ENCODE data around the gene CAB39. TPM values are rescaled to one million over a fixed set of nuclear protein-coding genes. Genes with fewer than 3 reads are reported as not detected.

Gene CAB39
- polyA plus RNA-seq, 1 of the 3 experiments (the other 2 are of a cell fraction), result 15.7 TPM

GRCh38 chr2:230814616-230815015 lies 102.0 kb downstream of the CAB39 start:
- 96% methylated on average over 2 of the region's 2 CpGs for WGBS (ENCODE audit: low lambda C conversion rate)
- H3K9me3 ChIP-seq, result no peaks in the 10 kb centered on the region

DNA sequence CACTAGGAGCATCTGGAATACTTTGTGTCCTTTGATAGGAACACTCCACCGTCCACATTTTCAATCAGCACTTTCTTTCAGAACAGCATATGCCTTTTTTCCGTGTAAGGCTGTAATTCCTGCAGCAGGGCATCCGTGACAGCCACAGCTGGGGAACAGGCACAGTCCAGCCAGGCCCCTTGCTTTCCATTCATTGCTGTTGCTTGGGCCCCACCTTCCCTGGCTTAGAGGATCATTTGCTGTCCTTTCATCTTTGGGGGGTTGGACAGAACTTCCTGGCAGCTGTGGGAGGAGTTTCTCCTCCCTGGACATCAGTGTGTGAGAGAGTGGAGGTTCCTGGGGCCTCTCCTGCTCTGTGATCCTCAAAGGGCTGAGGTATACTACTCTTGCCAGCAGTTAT lies 102.4 kb downstream of the CAB39 start:
- Histone ChIP-seq H4K20me1 (ENCODE audit: insufficient read depth) (0 out of 2 replicates have a peak, but pooled peaks cover 4% of the 10 kb centered on the region), H3K27ac (ENCODE audit: low read depth in 2 of 2, low read length in 1 of 2) (no peak overlapping the region), H3K4me1 (ENCODE audit: control insufficient read depth in 1 of 2, insufficient read depth in 2 of 2, low read depth in 1 of 2, low read length in 1 of 2) (no peaks in the 10 kb centered on the region), H3K36me3 (replicated peaks in 1 of 2; ENCODE audit: control insufficient read depth in 1 of 2, insufficient read depth in 2 of 2, low read length in 1 of 2) (peaks cover 45 to 73% of the 10 kb centered on the region in 2 experiments), H3K4me2 (no peak overlapping the region), H3K9me3 (no peaks in the 10 kb centered on the region), H3K9ac (no peak overlapping the region), H3K4me3 (ENCODE audit: low read depth in 2 of 2, low read length in 1 of 2) (no peak overlapping the region), H3K79me2 (ENCODE audit: insufficient read depth) (no peaks in the 10 kb centered on the region), H3K27me3 (ENCODE audit: insufficient read depth) (no peaks in the 10 kb centered on the region), H3F3A (replicated peaks; ENCODE audit: insufficient read depth) (no peaks in the 10 kb centered on the region), H2AFZ (ENCODE audit: low read depth) (no peak overlapping the region), H3K9me2 (no peaks in the 10 kb centered on the region)
- WGBS (ENCODE audit: low lambda C conversion rate), result 78% methylated on average over 3 of the region's 3 CpGs
- DNase-seq, result no peak
- TF ChIP-seq, protein P1, sequence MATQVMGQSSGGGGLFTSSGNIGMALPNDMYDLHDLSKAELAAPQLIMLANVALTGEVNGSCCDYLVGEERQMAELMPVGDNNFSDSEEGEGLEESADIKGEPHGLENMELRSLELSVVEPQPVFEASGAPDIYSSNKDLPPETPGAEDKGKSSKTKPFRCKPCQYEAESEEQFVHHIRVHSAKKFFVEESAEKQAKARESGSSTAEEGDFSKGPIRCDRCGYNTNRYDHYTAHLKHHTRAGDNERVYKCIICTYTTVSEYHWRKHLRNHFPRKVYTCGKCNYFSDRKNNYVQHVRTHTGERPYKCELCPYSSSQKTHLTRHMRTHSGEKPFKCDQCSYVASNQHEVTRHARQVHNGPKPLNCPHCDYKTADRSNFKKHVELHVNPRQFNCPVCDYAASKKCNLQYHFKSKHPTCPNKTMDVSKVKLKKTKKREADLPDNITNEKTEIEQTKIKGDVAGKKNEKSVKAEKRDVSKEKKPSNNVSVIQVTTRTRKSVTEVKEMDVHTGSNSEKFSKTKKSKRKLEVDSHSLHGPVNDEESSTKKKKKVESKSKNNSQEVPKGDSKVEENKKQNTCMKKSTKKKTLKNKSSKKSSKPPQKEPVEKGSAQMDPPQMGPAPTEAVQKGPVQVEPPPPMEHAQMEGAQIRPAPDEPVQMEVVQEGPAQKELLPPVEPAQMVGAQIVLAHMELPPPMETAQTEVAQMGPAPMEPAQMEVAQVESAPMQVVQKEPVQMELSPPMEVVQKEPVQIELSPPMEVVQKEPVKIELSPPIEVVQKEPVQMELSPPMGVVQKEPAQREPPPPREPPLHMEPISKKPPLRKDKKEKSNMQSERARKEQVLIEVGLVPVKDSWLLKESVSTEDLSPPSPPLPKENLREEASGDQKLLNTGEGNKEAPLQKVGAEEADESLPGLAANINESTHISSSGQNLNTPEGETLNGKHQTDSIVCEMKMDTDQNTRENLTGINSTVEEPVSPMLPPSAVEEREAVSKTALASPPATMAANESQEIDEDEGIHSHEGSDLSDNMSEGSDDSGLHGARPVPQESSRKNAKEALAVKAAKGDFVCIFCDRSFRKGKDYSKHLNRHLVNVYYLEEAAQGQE (IDR thresholded peaks at IDR 0.05; ENCODE audit: low read depth, low read length), result no peak
- TF ChIP-seq MEF2A (IDR thresholded peaks at IDR 0.05; ENCODE audit: borderline replicate concordance, low read depth), result no peak
- CTCF ChIA-PET, result interaction anchor here (1.1 to 8.3 kb wide), 3 partner anchors 8 to 17 kb away, joined by 3 to 57 read pairs (median 10); no protein-coding TSS in a partner anchor
- POLR2A ChIA-PET, result no interaction called here

More at GRCh38 chr2:230814616-230815015, 102.0 kb downstream of the CAB39 start:
- TF ChIP-seq MXI1 (IDR thresholded peaks at IDR 0.05; ENCODE audit: low read depth, low read length) (no peak), RFX5 (IDR thresholded peaks at IDR 0.05; ENCODE audit: low read length) (no peak), RAD21 (IDR thresholded peaks at IDR 0.05; ENCODE audit: low read length) (peak; percentile 43), YY1 (IDR thresholded peaks at IDR 0.05; ENCODE audit: low read depth) (no peak), CTCF (IDR thresholded peaks at IDR 0.05) (peak; percentile 59), TCF12 (IDR thresholded peaks at IDR 0.05) (no peak), SMC3 (IDR thresholded peaks at IDR 0.05; ENCODE audit: low read depth, low read length) (peak; percentile 4; the same call in 1 of the 2 replicates)
- no peak overlapping the region for H3K9ac ChIP-seq
- ChIA-PET CTCF (interaction anchor here (1.1 to 8.3 kb wide), 3 partner anchors 9 to 16 kb away, joined by 3 to 57 read pairs (median 10); no protein-coding TSS in a partner anchor), POLR2A (no interaction called here)
- H3K9me2 ChIP-seq, result no peaks in the 10 kb centered on the region
- H4K20me1 ChIP-seq (ENCODE audit: insufficient read depth), result 0 out of 2 replicates have a peak, but pooled peaks cover 4% of the 10 kb centered on the region
- H3K27me3 ChIP-seq (ENCODE audit: insufficient read depth), result no peaks in the 10 kb centered on the region
- H3K4me3 ChIP-seq (ENCODE audit: low read depth in 2 of 2, low read length in 1 of 2), result no peak overlapping the region
- H3K27ac ChIP-seq (ENCODE audit: low read depth in 2 of 2, low read length in 1 of 2), result no peak overlapping the region
- no peaks in the 10 kb centered on the region for H3K4me1 ChIP-seq (ENCODE audit: control insufficient read depth in 1 of 2, insufficient read depth in 2 of 2, low read depth in 1 of 2, low read length in 1 of 2)
- no peak for DNase-seq
- peaks cover 45 to 72% of the 10 kb centered on the region in 2 experiments for H3K36me3 ChIP-seq (replicated peaks in 1 of 2; ENCODE audit: control insufficient read depth in 1 of 2, insufficient read depth in 2 of 2, low read length in 1 of 2)
- no peak overlapping the region for H3K4me2 ChIP-seq
- H3F3A ChIP-seq (replicated peaks; ENCODE audit: insufficient read depth), result no peaks in the 10 kb centered on the region
- no peak overlapping the region for H2AFZ ChIP-seq (ENCODE audit: low read depth)
- no peaks in the 10 kb centered on the region for H3K79me2 ChIP-seq (ENCODE audit: insufficient read depth)

Data from SK-N-SH (cell line).